HL-60 (cell line): Measurements from ENCODE around the gene DHRSX.

Experiments
- DNase-seq, 2 experiments: peaks; one replicate each; pipeline ENCODE4 v3.0.0-alpha.2; 2010 to 2020; ENCODE audit warnings: low read depth in 1 of 2, low spot score in 1 of 2
- H3K27ac ChIP-seq: fragments of 250-450 bp; sonication (Bioruptor Pico); replicated peaks from 2 replicates; pipeline ENCODE4 v1.5.1; 2020; ENCODE audit warnings: mild to moderate bottlenecking, moderate library complexity
- H3K27me3 ChIP-seq: fragments of 250-450 bp; sonication (Bioruptor Pico); 2 replicates; pipeline ENCODE4 v1.5.1; 2021; ENCODE audit warnings: mild to moderate bottlenecking, moderate library complexity; ENCODE audit not compliant: insufficient read depth, poor library complexity, severe bottlenecking
- H3K4me3 ChIP-seq: replicated peaks from 2 replicates; pipeline ENCODE4 v1.5.1; 2011; ENCODE audit warnings: mild to moderate bottlenecking, control low read depth, low read length; ENCODE audit not compliant: insufficient read depth
- GABPA ChIP-seq: IDR thresholded peaks from 2 replicates; pipeline ENCODE4 v1.6.1; 2012; ENCODE audit warnings: low read depth
- POLR2AphosphoS5 ChIP-seq: IDR thresholded peaks from 2 replicates; pipeline ENCODE4 v1.6.1; 2012; ENCODE audit warnings: low read depth
- SPI1 ChIP-seq: IDR thresholded peaks from 2 replicates; pipeline ENCODE4 v1.6.1; 2012; ENCODE audit warnings: low read depth, mild to moderate bottlenecking, borderline replicate concordance
- TF ChIP-seq, protein P1 (sequence below): IDR thresholded peaks from 2 replicates; pipeline ENCODE4 v1.6.1; 2012; ENCODE audit warnings: low read depth; ENCODE audit not compliant: insufficient replicate concordance
- TF ChIP-seq, protein P2 (sequence below): IDR thresholded peaks from one replicate; pipeline ENCODE4 v1.5.1; 2011; ENCODE audit warnings: low read length, control low read depth, inconsistent platforms; ENCODE audit not compliant: insufficient read depth

The DHRSX gene

DNA sequence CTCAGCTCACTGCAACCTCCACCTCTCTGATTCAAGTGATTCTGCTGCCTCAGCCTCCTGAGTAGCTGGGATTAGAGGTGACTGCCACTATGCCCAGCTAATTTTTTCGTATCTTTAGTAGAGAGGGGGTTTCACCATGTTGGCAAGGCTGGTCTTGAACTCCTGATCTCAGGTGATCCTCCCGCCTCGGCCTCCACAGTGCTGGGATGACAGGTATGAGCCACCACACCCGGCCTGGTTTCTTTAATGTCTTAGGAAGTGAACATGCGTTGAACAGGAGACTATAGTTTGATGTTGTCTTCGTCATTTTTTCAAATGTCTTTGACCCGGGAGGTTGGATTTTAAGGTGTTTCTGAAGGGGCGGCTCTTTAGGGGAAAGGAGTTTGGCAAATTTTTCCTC is 91.0 kb downstream of the DHRSX start:
- Histone ChIP-seq H3K27ac (no peak overlapping the region), H3K27me3 (no peaks in the 10 kb centered on the region), H3K4me3 (no peak overlapping the region)
- DNase-seq, result no peak
- TF ChIP-seq SPI1, result no peak
- TF ChIP-seq GABPA, result no peak
- TF ChIP-seq, protein P1, sequence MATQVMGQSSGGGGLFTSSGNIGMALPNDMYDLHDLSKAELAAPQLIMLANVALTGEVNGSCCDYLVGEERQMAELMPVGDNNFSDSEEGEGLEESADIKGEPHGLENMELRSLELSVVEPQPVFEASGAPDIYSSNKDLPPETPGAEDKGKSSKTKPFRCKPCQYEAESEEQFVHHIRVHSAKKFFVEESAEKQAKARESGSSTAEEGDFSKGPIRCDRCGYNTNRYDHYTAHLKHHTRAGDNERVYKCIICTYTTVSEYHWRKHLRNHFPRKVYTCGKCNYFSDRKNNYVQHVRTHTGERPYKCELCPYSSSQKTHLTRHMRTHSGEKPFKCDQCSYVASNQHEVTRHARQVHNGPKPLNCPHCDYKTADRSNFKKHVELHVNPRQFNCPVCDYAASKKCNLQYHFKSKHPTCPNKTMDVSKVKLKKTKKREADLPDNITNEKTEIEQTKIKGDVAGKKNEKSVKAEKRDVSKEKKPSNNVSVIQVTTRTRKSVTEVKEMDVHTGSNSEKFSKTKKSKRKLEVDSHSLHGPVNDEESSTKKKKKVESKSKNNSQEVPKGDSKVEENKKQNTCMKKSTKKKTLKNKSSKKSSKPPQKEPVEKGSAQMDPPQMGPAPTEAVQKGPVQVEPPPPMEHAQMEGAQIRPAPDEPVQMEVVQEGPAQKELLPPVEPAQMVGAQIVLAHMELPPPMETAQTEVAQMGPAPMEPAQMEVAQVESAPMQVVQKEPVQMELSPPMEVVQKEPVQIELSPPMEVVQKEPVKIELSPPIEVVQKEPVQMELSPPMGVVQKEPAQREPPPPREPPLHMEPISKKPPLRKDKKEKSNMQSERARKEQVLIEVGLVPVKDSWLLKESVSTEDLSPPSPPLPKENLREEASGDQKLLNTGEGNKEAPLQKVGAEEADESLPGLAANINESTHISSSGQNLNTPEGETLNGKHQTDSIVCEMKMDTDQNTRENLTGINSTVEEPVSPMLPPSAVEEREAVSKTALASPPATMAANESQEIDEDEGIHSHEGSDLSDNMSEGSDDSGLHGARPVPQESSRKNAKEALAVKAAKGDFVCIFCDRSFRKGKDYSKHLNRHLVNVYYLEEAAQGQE, result no peak
- no peak for TF ChIP-seq POLR2AphosphoS5
- TF ChIP-seq, protein P2, sequence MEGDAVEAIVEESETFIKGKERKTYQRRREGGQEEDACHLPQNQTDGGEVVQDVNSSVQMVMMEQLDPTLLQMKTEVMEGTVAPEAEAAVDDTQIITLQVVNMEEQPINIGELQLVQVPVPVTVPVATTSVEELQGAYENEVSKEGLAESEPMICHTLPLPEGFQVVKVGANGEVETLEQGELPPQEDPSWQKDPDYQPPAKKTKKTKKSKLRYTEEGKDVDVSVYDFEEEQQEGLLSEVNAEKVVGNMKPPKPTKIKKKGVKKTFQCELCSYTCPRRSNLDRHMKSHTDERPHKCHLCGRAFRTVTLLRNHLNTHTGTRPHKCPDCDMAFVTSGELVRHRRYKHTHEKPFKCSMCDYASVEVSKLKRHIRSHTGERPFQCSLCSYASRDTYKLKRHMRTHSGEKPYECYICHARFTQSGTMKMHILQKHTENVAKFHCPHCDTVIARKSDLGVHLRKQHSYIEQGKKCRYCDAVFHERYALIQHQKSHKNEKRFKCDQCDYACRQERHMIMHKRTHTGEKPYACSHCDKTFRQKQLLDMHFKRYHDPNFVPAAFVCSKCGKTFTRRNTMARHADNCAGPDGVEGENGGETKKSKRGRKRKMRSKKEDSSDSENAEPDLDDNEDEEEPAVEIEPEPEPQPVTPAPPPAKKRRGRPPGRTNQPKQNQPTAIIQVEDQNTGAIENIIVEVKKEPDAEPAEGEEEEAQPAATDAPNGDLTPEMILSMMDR, result no peak

DNA sequence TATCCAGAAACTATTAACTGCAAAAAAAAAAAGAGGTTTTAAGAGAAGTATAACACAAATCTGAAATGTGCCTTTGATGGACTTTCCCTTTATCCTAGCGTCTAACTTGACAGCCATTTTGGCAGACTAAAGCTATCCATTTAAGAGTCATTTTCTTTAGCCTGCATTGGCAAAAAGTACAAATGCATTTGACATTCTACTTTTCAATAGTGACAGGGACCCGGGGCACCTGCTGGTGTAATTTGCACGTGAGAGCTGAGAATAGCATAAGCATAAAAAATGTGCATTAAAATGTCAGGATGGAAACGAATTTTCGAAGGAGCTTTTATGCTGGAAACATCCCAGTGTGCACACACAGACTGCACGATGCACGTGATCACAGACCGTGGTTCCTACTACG is 91.9 kb downstream of the DHRSX start:
- no peak for DNase-seq
- Histone ChIP-seq H3K27me3 (no peaks in the 10 kb centered on the region), H3K27ac (no peak overlapping the region), H3K4me3 (no peak overlapping the region)
- no peak for TF ChIP-seq SPI1
- no peak for TF ChIP-seq GABPA
- TF ChIP-seq, protein P1, result no peak
- TF ChIP-seq POLR2AphosphoS5, result no peak
- TF ChIP-seq, protein P2, result no peak

DNA sequence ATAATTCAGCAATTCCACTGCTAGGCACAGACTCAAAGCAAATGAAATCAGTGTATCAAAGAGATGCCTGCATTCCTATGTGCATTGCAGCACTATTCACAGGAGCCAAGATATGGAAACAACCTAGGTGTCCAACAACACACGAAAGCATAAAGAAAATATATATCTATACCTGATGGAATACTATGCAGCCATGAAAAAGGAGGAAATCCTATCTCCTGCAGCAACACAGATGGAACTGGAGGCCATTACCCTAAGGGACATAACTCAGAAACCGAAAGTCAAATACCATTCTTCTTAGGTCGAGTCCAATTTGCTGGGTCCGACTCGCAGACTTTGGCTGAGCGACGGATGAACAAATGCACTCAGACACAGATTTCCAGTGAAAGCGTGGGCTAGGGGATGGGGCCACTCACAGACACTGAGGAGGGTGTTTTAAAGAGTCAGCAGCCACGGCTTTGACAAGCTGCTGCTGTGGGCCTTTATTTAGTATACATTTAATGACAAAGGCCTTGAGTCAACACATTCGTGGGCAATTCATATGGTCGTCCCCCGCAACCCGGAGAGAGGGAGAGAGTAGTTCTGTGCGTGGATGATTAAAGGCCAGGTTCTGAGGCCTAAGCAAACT is 93.8 kb downstream of the DHRSX start:
- H3K4me3 ChIP-seq, result no peak overlapping the region
- no peak for DNase-seq
- H3K27me3 ChIP-seq, result no peaks in the 10 kb centered on the region
- no peak overlapping the region for H3K27ac ChIP-seq
- TF ChIP-seq SPI1 (no peak), GABPA (no peak), POLR2AphosphoS5 (no peak)
- TF ChIP-seq, protein P1, result no peak
- TF ChIP-seq, protein P2, result no peak
